ENCODE measurements around the gene FGGY. TPM values are rescaled to one million over a fixed set of nuclear protein-coding genes. Genes with fewer than 3 reads are reported as not detected.

Gene FGGY
- total RNA-seq, 1 donor from 2014 or later: 16.4 TPM

GRCh38 chr1:59701376-59701775, 404.5 kb downstream of the FGGY start:
- no peak for TF ChIP-seq CTCF (conservative IDR thresholded peaks at IDR 0.05)
- Mint-ChIP-seq H3K27ac (ENCODE audit: unreplicated experiment) (no peak overlapping the region), H3K36me3 (ENCODE audit: low read depth) (no peaks in the 10 kb centered on the region), H3K27me3 (ENCODE audit: low read depth) (no peaks in the 10 kb centered on the region), H3K4me3 (no peak overlapping the region), H3K9me3 (no peaks in the 10 kb centered on the region), H3K4me1 (peaks cover 43% of the 10 kb centered on the region)
- DNase-seq (ENCODE audit: low read depth, low spot score): no peak

DNA sequence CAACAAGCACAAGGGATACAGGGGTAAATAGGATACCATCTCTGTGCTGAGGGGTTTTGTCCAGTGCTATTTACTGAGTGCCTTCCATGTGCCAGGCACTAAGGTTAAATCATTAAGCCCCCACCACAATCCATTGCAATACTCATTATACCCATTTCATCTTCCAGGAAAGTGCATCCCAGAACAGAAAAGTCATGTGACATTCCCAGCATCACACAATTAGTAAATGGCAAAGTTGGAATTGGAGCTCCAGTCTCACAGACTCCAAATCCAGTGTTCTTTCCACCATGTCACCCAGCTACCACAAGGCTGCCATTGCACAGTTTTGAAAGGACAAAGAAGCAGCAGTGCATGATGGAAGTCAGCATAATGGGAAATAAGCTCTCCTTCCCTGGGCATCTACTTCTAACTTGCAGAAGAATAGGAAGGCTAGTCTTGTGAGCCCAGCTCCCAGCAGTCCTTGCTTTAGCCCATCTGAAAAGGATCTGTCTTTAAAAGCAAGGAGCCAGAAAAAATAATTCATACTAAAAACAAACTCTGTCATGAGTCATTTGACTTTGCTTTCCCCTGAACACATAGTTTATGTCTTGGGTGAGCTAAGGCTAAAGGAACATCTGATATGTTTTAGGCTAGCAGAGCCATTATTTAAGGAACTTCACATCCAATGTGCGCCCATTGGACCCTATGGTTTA, 406.5 kb downstream of the FGGY start:
- Mint-ChIP-seq H3K36me3 (ENCODE audit: low read depth) (no peaks in the 10 kb centered on the region), H3K9me3 (no peaks in the 10 kb centered on the region), H3K4me3 (no peak overlapping the region), H3K4me1 (peaks cover 41% of the 10 kb centered on the region), H3K27me3 (ENCODE audit: low read depth) (no peaks in the 10 kb centered on the region), H3K27ac (ENCODE audit: unreplicated experiment) (no peak overlapping the region)
- no peak for TF ChIP-seq CTCF (conservative IDR thresholded peaks at IDR 0.05)
- no peak for DNase-seq (ENCODE audit: low read depth, low spot score)

DNA sequence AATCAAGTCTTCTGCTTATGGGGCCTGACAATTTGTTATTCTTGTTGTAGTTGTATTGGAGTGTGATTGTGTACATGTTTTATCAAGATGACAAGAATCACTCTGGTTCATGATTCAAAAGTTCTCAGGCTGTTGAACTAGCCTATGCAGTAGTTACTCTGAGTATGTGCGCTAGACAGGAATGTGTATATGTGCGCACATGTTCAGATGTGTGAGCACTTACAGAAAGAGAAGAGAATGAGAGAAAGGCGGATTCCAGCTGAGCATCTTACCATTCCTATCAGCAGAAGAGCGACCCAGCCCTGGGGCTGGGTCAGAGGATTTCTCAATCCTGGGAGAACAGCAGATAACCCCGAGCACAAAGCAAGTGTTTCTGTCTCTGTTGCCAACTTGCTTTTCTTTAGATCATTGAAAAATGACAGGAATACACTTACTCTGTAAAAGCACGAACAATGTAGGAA, 407.1 kb downstream of the FGGY start:
- no peak for TF ChIP-seq CTCF (conservative IDR thresholded peaks at IDR 0.05)
- H3K4me1 Mint-ChIP-seq: peaks cover 35% of the 10 kb centered on the region
- H3K27ac Mint-ChIP-seq (ENCODE audit: unreplicated experiment): no peak overlapping the region

DNA sequence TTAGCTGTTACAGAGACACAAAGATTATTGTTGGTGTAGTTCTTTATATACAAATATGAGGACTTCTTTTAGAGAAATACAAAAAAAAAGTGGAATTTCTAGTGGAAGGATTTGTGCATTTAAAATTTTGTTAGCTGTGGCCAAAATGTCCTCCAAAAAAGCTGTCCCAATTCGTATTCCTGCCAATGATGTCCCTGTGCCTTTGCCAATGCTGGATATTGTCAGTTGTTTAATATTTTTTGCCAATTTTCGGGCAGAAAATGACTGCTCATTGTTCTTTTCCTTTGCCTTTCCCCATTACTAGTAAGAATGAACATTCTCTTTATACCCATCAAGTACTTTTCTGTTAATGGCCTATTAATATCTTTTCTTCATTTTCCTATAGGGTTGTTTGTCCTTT, 407.8 kb downstream of the FGGY start:
- H3K27ac Mint-ChIP-seq (ENCODE audit: unreplicated experiment): no peak overlapping the region
- H3K4me3 Mint-ChIP-seq: no peak overlapping the region
- H3K4me1 Mint-ChIP-seq: peaks cover 29% of the 10 kb centered on the region
- DNase-seq (ENCODE audit: low read depth, low spot score): no peak
- TF ChIP-seq CTCF (conservative IDR thresholded peaks at IDR 0.05): no peak
- H3K27me3 Mint-ChIP-seq (ENCODE audit: low read depth): no peaks in the 10 kb centered on the region
- H3K36me3 Mint-ChIP-seq (ENCODE audit: low read depth): peaks cover 2% of the 10 kb centered on the region
- H3K9me3 Mint-ChIP-seq: no peaks in the 10 kb centered on the region

More for the DNA sequence above, 407.1 kb downstream of the FGGY start:
- DNase-seq (ENCODE audit: low read depth, low spot score): no peak
- Mint-ChIP-seq H3K4me3 (no peak overlapping the region), H3K27me3 (ENCODE audit: low read depth) (no peaks in the 10 kb centered on the region), H3K36me3 (ENCODE audit: low read depth) (no peaks in the 10 kb centered on the region), H3K9me3 (no peaks in the 10 kb centered on the region)

GRCh38 chr1:59705466-59706302, 408.8 kb downstream of the FGGY start:
- DNase-seq (ENCODE audit: low read depth, low spot score): no peak
- TF ChIP-seq CTCF (conservative IDR thresholded peaks at IDR 0.05): no peak
- no peak overlapping the region for H3K4me3 Mint-ChIP-seq
- H3K36me3 Mint-ChIP-seq (ENCODE audit: low read depth): peaks cover 5% of the 10 kb centered on the region
- peaks cover 3% of the 10 kb centered on the region for H3K9me3 Mint-ChIP-seq
- H3K4me1 Mint-ChIP-seq: peaks cover 29% of the 10 kb centered on the region
- no peak overlapping the region for H3K27ac Mint-ChIP-seq (ENCODE audit: unreplicated experiment)
- H3K27me3 Mint-ChIP-seq (ENCODE audit: low read depth): no peaks in the 10 kb centered on the region

Data from neural crest cell (in vitro differentiated cells).